Measurements from ENCODE around the gene LRRC18. TPM values are rescaled to one million over a fixed set of nuclear protein-coding genes. Genes with fewer than 3 reads are reported as not detected.

The LRRC18 gene
- total and polyA plus RNA-seq, 9 of the 15 experiments (the other 6 are each of a cell fraction or from before 2014, with no cell fraction given) = not detected

DNA sequence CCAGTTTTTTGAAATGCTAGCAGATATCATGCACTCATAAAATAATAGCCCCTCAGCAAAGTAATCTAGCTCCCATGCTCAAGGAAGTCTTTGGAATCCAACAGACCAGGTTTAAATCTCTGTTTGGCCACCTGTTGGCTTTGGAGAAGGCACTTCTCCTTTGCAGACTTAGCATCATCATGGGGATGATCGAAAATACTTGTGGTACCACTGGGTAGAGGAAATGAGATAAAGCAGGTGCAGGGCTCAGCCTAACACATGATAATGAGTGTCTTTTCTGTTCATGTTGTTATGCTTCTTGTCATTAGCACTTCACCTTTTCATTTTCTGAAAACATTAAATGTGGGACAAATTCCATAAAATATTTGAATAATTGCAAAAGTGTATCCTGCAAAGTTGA, 67.4 kb downstream of the LRRC18 start (continued):
- no peak for TF ChIP-seq ZNF398 (CRISPR knock-in tag; IDR thresholded peaks at IDR 0.05)
- no peak for TF ChIP-seq FOS (IDR thresholded peaks at IDR 0.05; ENCODE audit: extremely low read depth, insufficient read length)
- no peak for TF ChIP-seq SNRNP70 (optimal IDR thresholded peaks at IDR 0.05; ENCODE audit: low read depth, low read length)
- no peak for TF ChIP-seq NFXL1 (CRISPR knock-in tag; IDR thresholded peaks at IDR 0.05)
- TF ChIP-seq CLOCK (CRISPR knock-in tag; IDR thresholded peaks at IDR 0.05; ENCODE audit: borderline replicate concordance) = no peak
- no peak for TF ChIP-seq LARP7 (IDR thresholded peaks at IDR 0.05)

Small RNA genes lying within 50 kb of the gene (microRNA-seq; reads per million reads assigned to microRNA genes)
- not detected for gene MIR4294 (ENCODE audit: borderline microRNAs expressed)

Small RNA genes lying within 50 kb of the gene (small RNA-seq; reads per million reads assigned to genes)
- gene MIR4294 = not detected

Other genes with a start within 250 kb of the LRRC18 start
- gene VSTM4, start 175.7 kb upstream of the LRRC18 start, total RNA-seq (2014; rRNA removed) = 2.3 and 3.2 TPM in 2 replicates
- 2.9 and 3.5 TPM in 2 replicates for gene VSTM4, start 175.7 kb upstream of the LRRC18 start, total RNA-seq (2014; rRNA removed; fragmentation: Illumina TruSeq; extraction: Trizol)
- gene VSTM4, start 175.7 kb upstream of the LRRC18 start, total RNA-seq (2015; rRNA removed; fragmentation: Illumina TruSeq; extraction: Trizol) = 1.4 and 1.5 TPM in 2 replicates
- gene VSTM4, start 175.7 kb upstream of the LRRC18 start, total RNA-seq (2021) = 3.9 and 4.5 TPM in 2 replicates
- 7.3 and 7.9 TPM in 2 replicates for gene VSTM4, start 175.7 kb upstream of the LRRC18 start, polyA plus RNA-seq (2011; rRNA removed)
- gene VSTM4, start 175.7 kb upstream of the LRRC18 start, polyA plus RNA-seq (2014; fragmentation: Illumina TruSeq; extraction: Trizol) = 4.1 and 5.0 TPM in 2 replicates
- 1 to 10 TPM; 1.0 to 1.1 TPM for gene VSTM4, start 175.7 kb upstream of the LRRC18 start, polyA plus RNA-seq (2014; fragmentation: Nextera tagmentation; extraction: Ambion mirVana)
- gene VSTM4, start 175.7 kb upstream of the LRRC18 start, polyA plus RNA-seq (2014; rRNA removed) = 3.0 TPM in 2 replicates
- gene FAM170B, start 194.2 kb upstream of the LRRC18 start, total RNA-seq (2014; rRNA removed) = 0.24 TPM in 1 of 2 replicates, not detected in the other
- gene FAM170B, start 194.2 kb upstream of the LRRC18 start, total RNA-seq (2014; rRNA removed; fragmentation: Illumina TruSeq; extraction: Trizol) = not detected in 2 replicates
- 0.11 TPM in 2 replicates for gene FAM170B, start 194.2 kb upstream of the LRRC18 start, total RNA-seq (2015; rRNA removed; fragmentation: Illumina TruSeq; extraction: Trizol)
- not detected in 2 replicates for gene FAM170B, start 194.2 kb upstream of the LRRC18 start, total RNA-seq (2021)
- gene FAM170B, start 194.2 kb upstream of the LRRC18 start, polyA plus RNA-seq (2011; rRNA removed) = 0.07 TPM in 1 of 2 replicates, not detected in the other
- gene FAM170B, start 194.2 kb upstream of the LRRC18 start, polyA plus RNA-seq (2014; fragmentation: Illumina TruSeq; extraction: Trizol) = not detected in 2 replicates
- gene FAM170B, start 194.2 kb upstream of the LRRC18 start, polyA plus RNA-seq (2014; fragmentation: Nextera tagmentation; extraction: Ambion mirVana) = not detected
- 0.13 and 0.21 TPM in 2 replicates for gene FAM170B, start 194.2 kb upstream of the LRRC18 start, polyA plus RNA-seq (2014; rRNA removed)
- gene TMEM273, start 248.6 kb upstream of the LRRC18 start, total RNA-seq (2014; rRNA removed) = 93.1 and 94.3 TPM in 2 replicates
- gene TMEM273, start 248.6 kb upstream of the LRRC18 start, total RNA-seq (2014; rRNA removed; fragmentation: Illumina TruSeq; extraction: Trizol) = 72.3 and 78.7 TPM in 2 replicates
- 90.7 and 95.6 TPM in 2 replicates for gene TMEM273, start 248.6 kb upstream of the LRRC18 start, total RNA-seq (2015; rRNA removed; fragmentation: Illumina TruSeq; extraction: Trizol)
- 63.1 and 64.3 TPM in 2 replicates for gene TMEM273, start 248.6 kb upstream of the LRRC18 start, total RNA-seq (2021)
- gene TMEM273, start 248.6 kb upstream of the LRRC18 start, polyA plus RNA-seq (2011; rRNA removed) = 38.9 and 39.2 TPM in 2 replicates
- gene TMEM273, start 248.6 kb upstream of the LRRC18 start, polyA plus RNA-seq (2014; fragmentation: Illumina TruSeq; extraction: Trizol) = 126 and 127 TPM in 2 replicates
- gene TMEM273, start 248.6 kb upstream of the LRRC18 start, polyA plus RNA-seq (2014; fragmentation: Nextera tagmentation; extraction: Ambion mirVana) = 100 to 1,000 TPM in 1 of 2 experiments, 10 to 100 TPM in 1; 97.3 to 102 TPM
- gene TMEM273, start 248.6 kb upstream of the LRRC18 start, polyA plus RNA-seq (2014; rRNA removed) = 131 and 145 TPM in 2 replicates

Data from K562 (cell line).